ENCODE results near the gene EZH1.

Gene EZH1

GRCh38 chr17:42706732-42707131, 38.1 kb downstream of the EZH1 start:
- no peak for DNase-seq

- DNase-seq, result no peak
These were observed 39.9 kb downstream of the EZH1 start for GRCh38 chr17:42704837-42705494.

- no peak for DNase-seq
These were observed 40.4 kb downstream of the EZH1 start for GRCh38 chr17:42704490-42704836.

- DNase-seq, result no peak
These were observed 42.4 kb downstream of the EZH1 start for GRCh38 chr17:42702446-42702845.

- no peak for DNase-seq
These were observed 44.1 kb downstream of the EZH1 start for GRCh38 chr17:42700586-42701289.

- DNase-seq, result no peak
These were observed 45.5 kb downstream of the EZH1 start for GRCh38 chr17:42699415-42699740.

GRCh38 chr17:42698736-42699414, 46.0 kb downstream of the EZH1 start:
- peak; percentile 88 for DNase-seq

- DNase-seq, result no peak
These were observed 47.6 kb downstream of the EZH1 start for GRCh38 chr17:42697108-42697811.

GRCh38 chr17:42695500-42695899, 49.3 kb downstream of the EZH1 start:
- DNase-seq, result no peak

- DNase-seq, result no peak
These were observed 50.3 kb downstream of the EZH1 start for GRCh38 chr17:42694524-42694923.

GRCh38 chr17:42692489-42692888, 52.4 kb downstream of the EZH1 start:
- no peak for DNase-seq

- no peak for DNase-seq
These were observed 53.8 kb downstream of the EZH1 start for GRCh38 chr17:42691021-42691545.

GRCh38 chr17:42690596-42690995, 54.2 kb downstream of the EZH1 start:
- DNase-seq, result no peak

GRCh38 chr17:42687707-42688320, 57.0 kb downstream of the EZH1 start:
- no peak for DNase-seq

- no peak for DNase-seq
These were observed 58.2 kb downstream of the EZH1 start for GRCh38 chr17:42686520-42687128.

- no peak for DNase-seq
These were observed 59.0 kb downstream of the EZH1 start for GRCh38 chr17:42685831-42686230.

- DNase-seq, result no peak
These were observed 59.8 kb downstream of the EZH1 start for GRCh38 chr17:42684929-42685556.

GRCh38 chr17:42683407-42684034, 61.3 kb downstream of the EZH1 start:
- DNase-seq, result no peak

- no peak for DNase-seq
These were observed 62.0 kb downstream of the EZH1 start for GRCh38 chr17:42682722-42683403.

- DNase-seq, result no peak
These were observed 62.7 kb downstream of the EZH1 start, which contains the start of gene CNTNAP1 for GRCh38 chr17:42681976-42682721. TSS of gene CNTNAP1 (plus strand) at chr17:42682531. CDS start at chr17:42682830, 299 bp downstream.

Measured in NCI-H524 treated with DMSO at 0.1 percent for 48 hours (cell line).